ENCODE results near the gene KCNQ1OT1. TPM values are rescaled to one million over a fixed set of nuclear protein-coding genes. Genes with fewer than 3 reads are reported as not detected.

The KCNQ1OT1 gene
- total RNA-seq, 2 donors from 2014 or later = 0.52 to 1.1 TPM

GRCh38 chr11:2741006-2741376 lies 41.2 kb upstream of the KCNQ1OT1 start:
- no peaks in the 10 kb centered on the region for H3K4me1 Mint-ChIP-seq (ENCODE audit: low read depth in 2 of 2)
- H3K36me3 Mint-ChIP-seq = no peaks in the 10 kb centered on the region
- ATAC-seq (peak in 1 of 2 donors; percentile 29), DNase-seq (ENCODE audit: low spot score) (no peak)
- no peaks in the 10 kb centered on the region for H3K9me3 Mint-ChIP-seq
- H3K4me3 Mint-ChIP-seq = no peak overlapping the region
- no peaks in the 10 kb centered on the region for H3K27me3 Mint-ChIP-seq
- no peak overlapping the region for H3K27ac Mint-ChIP-seq

GRCh38 chr11:2740275-2740940 lies 40.6 kb upstream of the KCNQ1OT1 start:
- no peaks in the 10 kb centered on the region for H3K9me3 Mint-ChIP-seq
- H3K36me3 Mint-ChIP-seq = no peaks in the 10 kb centered on the region
- no peak overlapping the region for H3K27ac Mint-ChIP-seq
- no peak overlapping the region for H3K4me3 Mint-ChIP-seq
- no peaks in the 10 kb centered on the region for H3K27me3 Mint-ChIP-seq
- no peaks in the 10 kb centered on the region for H3K4me1 Mint-ChIP-seq (ENCODE audit: low read depth in 2 of 2)
- DNase-seq (ENCODE audit: low spot score) (no peak), ATAC-seq (no peak)

- no peak for ATAC-seq
- no peaks in the 10 kb centered on the region for H3K4me1 Mint-ChIP-seq (ENCODE audit: low read depth in 2 of 2)
Observed at GRCh38 chr11:2739531-2740274, 39.9 kb upstream of the KCNQ1OT1 start.

GRCh38 chr11:2738551-2739431 lies 39.0 kb upstream of the KCNQ1OT1 start:
- no peaks in the 10 kb centered on the region for H3K36me3 Mint-ChIP-seq
- H3K27ac Mint-ChIP-seq = no peak overlapping the region
- no peaks in the 10 kb centered on the region for H3K4me1 Mint-ChIP-seq (ENCODE audit: low read depth in 2 of 2)
- H3K4me3 Mint-ChIP-seq = no peak overlapping the region
- DNase-seq (ENCODE audit: low spot score) (no peak), ATAC-seq (no peak)
- H3K9me3 Mint-ChIP-seq = no peaks in the 10 kb centered on the region
- H3K27me3 Mint-ChIP-seq = no peaks in the 10 kb centered on the region

More at GRCh38 chr11:2739531-2740274, 39.9 kb upstream of the KCNQ1OT1 start:
- Mint-ChIP-seq H3K9me3 (no peaks in the 10 kb centered on the region), H3K27me3 (no peaks in the 10 kb centered on the region), H3K4me3 (no peak overlapping the region), H3K36me3 (no peaks in the 10 kb centered on the region), H3K27ac (no peak overlapping the region)
- no peak for DNase-seq (ENCODE audit: low spot score)

GRCh38 chr11:2737866-2738265 lies 38.1 kb upstream of the KCNQ1OT1 start:
- Mint-ChIP-seq H3K27me3 (no peaks in the 10 kb centered on the region), H3K27ac (no peak overlapping the region), H3K4me1 (ENCODE audit: low read depth in 2 of 2) (no peaks in the 10 kb centered on the region), H3K9me3 (no peaks in the 10 kb centered on the region), H3K4me3 (no peak overlapping the region), H3K36me3 (no peaks in the 10 kb centered on the region)
- DNase-seq (ENCODE audit: low spot score) (no peak), ATAC-seq (no peak)

GRCh38 chr11:2737226-2737590 lies 37.4 kb upstream of the KCNQ1OT1 start:
- ATAC-seq (no peak), DNase-seq (ENCODE audit: low spot score) (no peak)
- H3K27ac Mint-ChIP-seq = no peak overlapping the region
- H3K36me3 Mint-ChIP-seq = no peaks in the 10 kb centered on the region
- no peaks in the 10 kb centered on the region for H3K4me1 Mint-ChIP-seq (ENCODE audit: low read depth in 2 of 2)
- no peaks in the 10 kb centered on the region for H3K27me3 Mint-ChIP-seq
- no peak overlapping the region for H3K4me3 Mint-ChIP-seq
- H3K9me3 Mint-ChIP-seq = no peaks in the 10 kb centered on the region

GRCh38 chr11:2736577-2737225 lies 36.9 kb upstream of the KCNQ1OT1 start:
- no peak overlapping the region for H3K27ac Mint-ChIP-seq
- DNase-seq (ENCODE audit: low spot score) (no peak), ATAC-seq (no peak)
- no peaks in the 10 kb centered on the region for H3K9me3 Mint-ChIP-seq
- H3K27me3 Mint-ChIP-seq = no peaks in the 10 kb centered on the region
- H3K36me3 Mint-ChIP-seq = no peaks in the 10 kb centered on the region
- no peak overlapping the region for H3K4me3 Mint-ChIP-seq
- H3K4me1 Mint-ChIP-seq (ENCODE audit: low read depth in 2 of 2) = no peaks in the 10 kb centered on the region

- no peaks in the 10 kb centered on the region for H3K4me1 Mint-ChIP-seq (ENCODE audit: low read depth in 2 of 2)
- no peak for ATAC-seq
- H3K4me3 Mint-ChIP-seq = no peak overlapping the region
- H3K27ac Mint-ChIP-seq = no peak overlapping the region
- DNase-seq (ENCODE audit: low spot score) = no peak
- no peaks in the 10 kb centered on the region for H3K9me3 Mint-ChIP-seq
- no peaks in the 10 kb centered on the region for H3K27me3 Mint-ChIP-seq
- no peaks in the 10 kb centered on the region for H3K36me3 Mint-ChIP-seq
Observed at GRCh38 chr11:2735053-2735589, 35.3 kb upstream of the KCNQ1OT1 start.

GRCh38 chr11:2734181-2735052 lies 34.6 kb upstream of the KCNQ1OT1 start:
- H3K36me3 Mint-ChIP-seq = no peaks in the 10 kb centered on the region
- no peaks in the 10 kb centered on the region for H3K4me1 Mint-ChIP-seq (ENCODE audit: low read depth in 2 of 2)
- H3K4me3 Mint-ChIP-seq = no peak overlapping the region
- no peaks in the 10 kb centered on the region for H3K27me3 Mint-ChIP-seq
- ATAC-seq (no peak), DNase-seq (ENCODE audit: low spot score) (no peak)
- H3K9me3 Mint-ChIP-seq = no peaks in the 10 kb centered on the region
- H3K27ac Mint-ChIP-seq = no peak overlapping the region

- Mint-ChIP-seq H3K4me3 (no peak overlapping the region), H3K4me1 (ENCODE audit: low read depth in 2 of 2) (no peaks in the 10 kb centered on the region), H3K27me3 (no peaks in the 10 kb centered on the region), H3K9me3 (no peaks in the 10 kb centered on the region), H3K36me3 (no peaks in the 10 kb centered on the region), H3K27ac (no peak overlapping the region)
- DNase-seq (ENCODE audit: low spot score) = no peak
- no peak for ATAC-seq
Observed at GRCh38 chr11:2732940-2733628, 33.3 kb upstream of the KCNQ1OT1 start.

- Mint-ChIP-seq H3K27ac (no peak overlapping the region), H3K4me1 (ENCODE audit: low read depth in 2 of 2) (no peaks in the 10 kb centered on the region), H3K27me3 (no peaks in the 10 kb centered on the region), H3K9me3 (no peaks in the 10 kb centered on the region), H3K36me3 (no peaks in the 10 kb centered on the region), H3K4me3 (no peak overlapping the region)
- ATAC-seq (no peak), DNase-seq (ENCODE audit: low spot score) (no peak)
Observed at GRCh38 chr11:2732261-2732939, 32.6 kb upstream of the KCNQ1OT1 start.

All from natural killer cell treated with Interleukin-12 subunit alpha and Interleukin-12 subunit beta and Interleukin-15 and Interleukin-18, amount 100 ng/mL, for 72 hours (primary cell).